Panc1 (cell line): ENCODE data around the gene KLHL41. TPM values are rescaled to one million over a fixed set of nuclear protein-coding genes. Genes with fewer than 3 reads are reported as not detected.

Source experiments
- ATAC-seq: fragments of 200-7000 bp; cut with Tn5 transposase; 2 replicates; pipeline ENCODE4 v1.9.1; 2020; ENCODE audit warnings: mild to moderate bottlenecking, moderate library complexity
- BruUV-seq: library from RNA; stranded (reverse); fragments of 400-500 nt; replicated peaks from 2 replicates; lab custom pipeline; 2021; lab: Mats Ljungman, UMichigan
- CTCF ChIA-PET: fragments of 300-600 bp; sonication (Branson Sonifier 250); formaldehyde crosslinking; loops from one replicate; lab custom pipeline; 2022; ENCODE audit warnings: antibody characterized with exemption; lab: Charles Lee
- POLR2A ChIA-PET: fragments of 300-600 bp; sonication (Branson Sonifier 250); formaldehyde crosslinking; loops from one replicate; lab custom pipeline; 2022; ENCODE audit warnings: antibody characterized with exemption; lab: Charles Lee
- DNase-seq: peaks from one replicate; pipeline ENCODE4 v3.0.0-alpha.2; 2010; ENCODE audit warnings: low read depth, low spot score
- H3K27ac ChIP-seq: 2 replicates; pipeline ENCODE4 v1.5.1; 2011; ENCODE audit warnings: mild to moderate bottlenecking, low read length, inconsistent platforms
- H3K27me3 ChIP-seq: fragments of 200-500 bp; sonication (Bioruptor generic); 2 replicates; pipeline ENCODE4 v1.6.0; 2014; ENCODE audit warnings: low read length, inconsistent platforms; ENCODE audit not compliant: control insufficient read depth, insufficient read depth
- H3K36me3 ChIP-seq: fragments of 200-500 bp; sonication (Bioruptor generic); 2 replicates; pipeline ENCODE4 v1.5.1; 2014; ENCODE audit warnings: inconsistent platforms, mild to moderate bottlenecking, low read length, moderate library complexity; ENCODE audit not compliant: control insufficient read depth, insufficient read depth
- H3K4me1 ChIP-seq: 2 replicates; pipeline ENCODE4 v1.5.1; 2011; ENCODE audit warnings: inconsistent platforms, mild to moderate bottlenecking, low read length, moderate library complexity; ENCODE audit not compliant: control insufficient read depth, insufficient read depth
- H3K4me3 ChIP-seq, 2 experiments: 2 replicates each; pipeline ENCODE4 v1.5.1; 2011 to 2012; ENCODE audit warnings: low read depth in 2 of 2, low read length in 2 of 2, mild to moderate bottlenecking in 2 of 2, inconsistent platforms in 1 of 2, moderate library complexity in 1 of 2
- H3K9me3 ChIP-seq: fragments of 200-500 bp; sonication (Bioruptor generic); 2 replicates; pipeline ENCODE4 v1.5.1; 2014; ENCODE audit warnings: low read depth, mild to moderate bottlenecking, inconsistent platforms, low read length, moderate library complexity; ENCODE audit not compliant: control insufficient read depth, insufficient read depth
- CTCF ChIP-seq: fragments of 450-650 bp; IDR thresholded peaks from 2 replicates; pipeline ENCODE4 v1.5.1; 2017; ENCODE audit warnings: mild to moderate bottlenecking
- POLR2AphosphoS5 ChIP-seq: IDR thresholded peaks from 2 replicates; pipeline ENCODE4 v1.6.1; 2012; ENCODE audit warnings: mild to moderate bottlenecking, low read depth, low read length, moderate library complexity
- REST ChIP-seq, 2 experiments: IDR thresholded peaks; 2 replicates each; pipeline ENCODE4 v1.6.1; 2011 to 2012; ENCODE audit warnings: low read depth in 2 of 2, control low read depth in 1 of 2, low read length in 1 of 2, mild to moderate bottlenecking in 1 of 2, moderate library complexity in 1 of 2; ENCODE audit not compliant: insufficient read depth in 1 of 2
- SIN3A ChIP-seq: IDR thresholded peaks from 2 replicates; pipeline ENCODE4 v1.6.1; 2012; ENCODE audit warnings: low read depth, mild to moderate bottlenecking, low read length, moderate library complexity, borderline replicate concordance; ENCODE audit not compliant: insufficient read depth
- TCF7L2 ChIP-seq: IDR thresholded peaks from 2 replicates; pipeline ENCODE4 v1.6.1; 2011; ENCODE audit warnings: mild to moderate bottlenecking, low read depth, low read length, inconsistent platforms
- in situ Hi-C: cut with HindIII; loops from 2 replicates; pipeline ENCODE4 v1.10.0; 2016; ENCODE audit warnings: low sequenced_read_pairs, low pct_unique_long_range_greater_than_20kb
- intact Hi-C: fragments of 100-400 bp; cut with micrococcal nuclease; formaldehyde crosslinking; loops from one replicate; pipeline ENCODE4 v1.10.0; 2022; ENCODE audit not compliant: unreplicated experiment
- total RNA-seq: library from RNA; stranded (reverse); gene quantifications from one replicate; pipeline ENCODE4 v1.2.1, GENCODE V29; 2021; ENCODE audit not compliant: unreplicated experiment

Gene KLHL41
- total RNA-seq, 1 experiment from 2014 or later: 0.72 TPM

- in situ Hi-C loops: no loop called here
- no peak overlapping the region for H3K4me3 ChIP-seq
- intact Hi-C loops: no loop called here
- TF ChIP-seq POLR2AphosphoS5: no peak
- TF ChIP-seq CTCF: no peak
- TF ChIP-seq REST (IDR thresholded peaks at IDR 0.05; ENCODE audit: insufficient read depth in 1 of 2, low read depth in 2 of 2, low read length in 1 of 2): no peak
- TF ChIP-seq SIN3A: no peak
- no peak for TF ChIP-seq TCF7L2
- H3K27me3 ChIP-seq: no peaks in the 10 kb centered on the region
- BruUV-seq: no TSS peak
- ChIA-PET CTCF (no interaction called here), POLR2A (no interaction called here)
- no peak overlapping the region for H3K27ac ChIP-seq
- ATAC-seq (no peak), DNase-seq (no peak)
- no peaks in the 10 kb centered on the region for H3K4me1 ChIP-seq
- H3K36me3 ChIP-seq: peaks cover 2% of the 10 kb centered on the region
- H3K9me3 ChIP-seq: no peaks in the 10 kb centered on the region
Measured at GRCh38 chr2:169485650-169486138, 23.8 kb upstream of the KLHL41 start.

- Histone ChIP-seq H3K4me3 (no peak overlapping the region), H3K4me1 (no peaks in the 10 kb centered on the region), H3K27ac (no peak overlapping the region), H3K36me3 (peaks cover 2% of the 10 kb centered on the region), H3K9me3 (no peaks in the 10 kb centered on the region), H3K27me3 (no peaks in the 10 kb centered on the region)
- POLR2A ChIA-PET: no interaction called here
- in situ Hi-C loops (no loop called here), intact Hi-C loops (no loop called here)
- no TSS peak for BruUV-seq
- no peak for DNase-seq
- CTCF ChIA-PET: no interaction called here
- no peak for ATAC-seq
- no peak for TF ChIP-seq CTCF
- no peak for TF ChIP-seq REST (IDR thresholded peaks at IDR 0.05; ENCODE audit: insufficient read depth in 1 of 2, low read depth in 2 of 2, low read length in 1 of 2)
- no peak for TF ChIP-seq TCF7L2
- TF ChIP-seq POLR2AphosphoS5: no peak
Measured at GRCh38 chr2:169486487-169486886, 23.0 kb upstream of the KLHL41 start.
